Superior temporal gyrus (tissue), 1 donor: Measurements from ENCODE around the gene LBHD2.
"Not testable (repeated sequence)": the region's sequence is repeated elsewhere in the genome, so short reads cannot be mapped to it uniquely, and the experiment has no call there.

ENCODE experiments used
- DNase-seq: peaks from one replicate; pipeline ENCODE4 v3.0.0-alpha.2; 2016; ENCODE audit errors: extremely low spot score

LBHD2 gene

DNA sequence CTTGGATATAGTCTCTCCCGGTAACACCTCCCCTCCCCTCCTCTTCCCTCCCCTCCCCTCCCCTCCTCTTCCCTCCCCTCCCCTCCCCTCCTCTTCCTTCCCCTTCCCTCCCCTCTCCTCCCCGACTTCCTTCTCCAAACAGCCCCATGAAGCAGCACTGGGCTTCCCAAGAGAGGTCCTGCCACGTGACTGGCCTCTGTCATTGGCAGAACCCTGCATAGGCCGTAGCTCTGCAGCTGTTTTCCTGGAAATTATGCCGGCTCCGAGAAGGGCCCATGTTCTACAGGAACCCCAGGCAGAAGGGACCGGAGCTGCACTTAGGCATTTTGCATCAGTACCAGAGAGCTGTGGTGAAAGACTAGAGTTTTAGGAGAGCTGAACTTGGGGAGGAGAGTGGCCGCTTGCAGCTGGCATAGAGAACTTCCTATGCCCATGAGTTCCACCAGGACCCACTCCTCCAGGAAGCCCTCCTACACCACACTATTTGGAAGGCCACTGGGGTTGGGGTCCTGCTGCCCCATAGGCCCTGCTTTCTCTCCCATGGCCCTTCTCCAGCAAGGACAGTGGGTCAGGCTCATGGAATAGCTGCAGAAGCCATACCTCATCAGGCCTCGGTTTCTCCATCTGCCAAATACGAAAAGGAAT is 34.1 kb downstream of the LBHD2 start:
- DNase-seq, result no peak

DNA sequence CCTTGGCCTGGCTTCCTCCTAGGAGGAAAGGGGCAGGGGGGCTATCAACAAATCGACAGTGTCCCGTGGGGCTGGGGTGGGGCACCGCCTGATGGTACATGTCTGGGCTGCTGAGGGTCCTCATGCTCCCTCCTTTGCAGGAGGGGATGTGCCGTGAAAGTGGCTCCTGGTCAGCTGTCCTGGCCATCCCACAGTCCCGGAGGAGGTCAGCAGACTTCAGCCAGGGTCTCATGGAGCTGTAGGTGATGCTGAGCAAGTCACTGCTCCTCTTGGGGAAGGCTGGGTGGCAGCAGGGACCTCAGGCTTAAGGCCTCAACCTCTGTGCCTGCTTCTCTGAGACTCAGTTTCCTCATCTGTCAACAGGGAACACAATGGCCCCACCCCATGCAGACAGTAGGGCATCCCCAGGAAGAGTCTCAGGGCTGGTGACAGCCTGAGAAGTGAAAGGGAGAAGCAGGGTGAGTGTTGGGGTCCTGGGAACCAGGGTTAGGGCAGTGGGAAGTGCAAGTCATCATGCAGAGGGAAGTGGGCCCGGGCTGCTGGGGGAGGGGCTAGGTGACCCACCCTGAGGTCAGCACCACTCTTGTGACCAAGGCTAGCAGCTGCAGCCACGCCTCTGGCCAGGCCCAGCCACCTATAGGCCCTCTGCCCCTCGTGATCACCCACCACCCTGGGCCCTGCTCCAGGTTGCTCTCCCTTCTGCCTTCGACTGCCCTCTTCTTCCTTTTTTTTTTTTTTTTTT is 34.8 kb downstream of the LBHD2 start:
- no peak for DNase-seq

DNA sequence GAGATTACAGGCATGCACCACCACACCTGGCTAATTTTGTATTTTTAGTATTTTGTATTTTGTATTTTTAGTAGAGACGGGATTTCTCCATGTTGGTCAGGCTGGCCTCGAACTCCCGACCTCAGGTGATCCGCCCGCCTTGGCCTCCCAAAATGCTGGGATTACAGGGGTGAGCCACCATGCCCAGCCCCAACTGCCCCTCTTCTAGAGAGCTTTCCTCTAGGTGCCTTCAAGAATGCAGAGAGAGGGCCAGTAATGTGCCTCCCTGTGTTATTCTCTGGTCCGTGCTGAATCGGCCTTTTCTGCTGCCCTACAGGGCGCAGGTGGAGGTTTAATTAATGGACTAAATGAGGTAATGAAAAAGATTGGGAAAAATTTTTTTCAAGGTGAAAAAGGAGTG is 35.5 kb downstream of the LBHD2 start:
- DNase-seq, result not testable (repeated sequence)

DNA sequence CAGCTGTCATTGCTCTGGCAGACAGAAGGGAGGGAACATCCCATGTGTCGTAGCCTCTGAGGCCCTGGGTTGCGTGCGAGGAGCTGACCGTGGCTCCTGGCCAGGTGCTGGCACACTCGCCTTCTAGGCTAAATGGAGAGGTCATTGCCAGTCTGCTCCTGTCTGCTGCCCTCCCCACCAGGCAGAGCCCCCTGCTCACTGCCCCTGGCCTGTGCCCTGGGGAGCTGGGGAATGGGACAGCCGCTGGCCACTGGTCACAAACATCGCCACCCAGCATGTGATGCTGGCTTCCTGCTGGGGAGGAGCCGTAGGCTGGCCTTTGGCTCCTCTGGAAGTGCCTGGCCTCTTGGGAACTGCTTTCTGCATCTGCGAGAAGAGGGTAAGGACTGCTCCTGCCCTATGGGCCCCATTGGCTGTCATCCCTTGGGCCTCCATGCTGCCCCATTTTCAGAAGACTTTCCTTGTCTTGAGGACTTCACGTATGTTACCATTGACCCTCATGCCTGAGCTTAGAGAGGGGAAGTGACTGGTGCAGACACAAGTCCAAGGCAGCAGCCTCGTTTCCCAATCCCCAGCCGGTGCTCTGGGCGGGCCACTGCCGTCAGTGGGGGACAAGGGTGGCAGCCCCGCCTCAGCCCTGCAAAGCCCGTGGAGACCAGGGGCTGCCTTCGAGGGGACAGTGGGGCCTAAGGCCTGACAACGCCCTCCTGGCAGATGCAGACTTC is 37.3 kb downstream of the LBHD2 start:
- no peak for DNase-seq

- no peak for DNase-seq
Measured at GRCh38 chr14:103121846-103122584, 38.0 kb downstream of the LBHD2 start.

DNA sequence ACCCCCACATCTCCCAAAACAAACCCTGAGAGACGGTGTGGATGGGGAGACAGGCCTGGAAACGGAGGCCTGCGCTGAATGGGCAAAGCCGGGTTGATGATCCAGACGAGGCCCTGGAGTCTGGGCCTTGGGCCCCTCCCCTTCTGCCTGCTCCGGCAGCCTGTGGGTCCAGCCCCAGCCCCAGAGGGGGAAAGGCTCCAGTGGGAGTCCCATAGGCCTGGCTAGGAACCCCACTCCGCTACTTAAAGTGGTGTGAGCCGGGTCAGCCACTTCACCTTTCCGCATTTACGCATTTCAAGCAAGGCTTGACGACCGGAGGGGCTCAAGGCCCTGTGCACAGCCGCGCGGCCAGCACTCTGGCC is 38.6 kb downstream of the LBHD2 start:
- DNase-seq, result no peak

- DNase-seq, result no peak
Measured at GRCh38 chr14:103122947-103123633, 39.1 kb downstream of the LBHD2 start, which contains the start of gene TNFAIP2. Gene TNFAIP2, plus strand, starts transcription at chr14:103123461. Its CDS starts 2,997 bp downstream, at chr14:103126458.

GRCh38 chr14:103123634-103124500 is 39.9 kb downstream of the LBHD2 start:
- DNase-seq, result no peak

- DNase-seq, result no peak
Measured at GRCh38 chr14:103124501-103125001, 40.5 kb downstream of the LBHD2 start.

DNA sequence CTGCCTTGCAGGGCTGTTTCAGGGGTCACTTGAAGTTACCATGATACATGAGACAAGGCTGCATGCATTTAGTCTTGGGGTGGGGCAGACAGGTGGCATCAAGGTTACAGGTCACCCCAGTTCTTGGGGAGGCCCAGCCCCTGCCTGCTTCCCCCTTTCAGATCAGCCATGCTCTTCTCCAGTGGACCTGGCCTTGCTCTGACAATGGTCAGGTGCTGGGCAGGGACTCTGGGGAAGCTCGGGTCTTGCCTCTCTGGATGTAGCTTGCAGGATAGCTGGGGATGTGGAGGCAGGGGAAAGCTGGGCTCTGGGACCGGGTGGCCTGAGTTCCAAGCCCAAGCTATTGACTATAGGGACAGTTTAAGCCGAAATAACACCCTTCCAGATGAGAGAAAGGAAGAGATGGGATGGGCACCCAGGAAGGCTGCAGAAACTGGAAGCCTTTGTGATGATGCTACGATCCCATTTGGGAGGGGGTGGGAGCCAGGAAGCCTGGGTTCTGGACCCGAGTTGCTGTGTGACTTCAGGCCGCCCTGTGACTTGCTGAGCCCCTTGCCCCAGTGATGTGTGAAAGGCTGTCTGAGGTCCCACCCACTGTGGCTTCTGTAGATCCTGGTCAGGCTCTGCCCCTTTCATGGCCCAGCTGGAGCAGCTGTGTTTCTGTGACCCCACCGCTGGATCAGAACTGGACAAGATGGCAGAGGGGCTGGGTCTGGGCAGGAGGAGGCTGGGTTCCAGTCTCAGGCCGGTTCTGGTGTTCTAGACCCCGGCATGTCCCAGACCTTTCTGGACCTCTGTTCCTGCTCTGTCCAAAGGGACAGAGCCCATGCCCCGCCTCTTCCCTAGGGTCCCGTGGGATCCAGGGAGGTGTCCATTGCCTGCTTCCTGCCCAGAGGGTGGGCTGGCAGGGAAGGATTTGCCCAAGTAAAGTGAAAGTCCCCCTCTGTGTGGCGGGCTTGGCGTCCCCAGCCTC is 41.4 kb downstream of the LBHD2 start:
- DNase-seq, result no peak

DNA sequence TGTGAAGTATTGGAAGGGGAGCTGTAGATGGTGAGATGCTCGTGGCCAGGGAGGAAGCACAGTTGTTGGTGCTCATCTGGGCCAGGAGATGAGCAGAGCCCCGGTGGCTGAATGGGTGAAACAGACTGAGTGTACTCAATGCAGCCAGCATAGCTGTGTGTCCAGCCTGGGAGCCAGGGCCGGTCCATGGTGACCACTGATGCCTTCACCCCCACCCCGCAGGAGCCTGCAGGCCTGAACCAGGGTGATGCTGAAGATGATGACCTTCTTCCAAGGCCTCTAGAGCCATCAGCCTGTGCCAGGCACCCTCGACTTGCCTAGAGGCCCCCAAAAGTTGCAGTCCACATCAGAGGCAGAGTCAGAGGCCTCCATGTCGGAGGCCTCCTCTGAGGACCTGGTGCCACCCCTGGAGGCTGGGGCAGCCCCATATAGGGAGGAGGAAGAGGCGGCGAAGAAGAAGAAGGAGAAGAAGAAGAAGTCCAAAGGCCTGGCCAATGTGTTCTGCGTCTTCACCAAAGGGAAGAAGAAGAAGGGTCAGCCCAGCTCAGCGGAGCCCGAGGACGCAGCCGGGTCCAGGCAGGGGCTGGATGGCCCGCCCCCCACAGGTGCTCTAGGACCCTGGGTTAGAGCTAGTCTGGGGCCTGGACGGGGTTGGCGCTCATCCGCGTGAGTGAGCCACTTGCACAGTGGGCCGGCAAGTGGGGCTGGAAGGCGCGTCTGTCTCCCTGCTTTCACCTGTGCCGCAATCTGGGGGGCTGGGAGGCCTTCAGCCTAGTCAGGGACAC is 42.3 kb downstream of the LBHD2 start:
- DNase-seq, result no peak

- no peak for DNase-seq
Measured at GRCh38 chr14:103126873-103127304, 42.9 kb downstream of the LBHD2 start.

- no peak for DNase-seq
Measured at GRCh38 chr14:103127356-103127755, 43.3 kb downstream of the LBHD2 start.

DNA sequence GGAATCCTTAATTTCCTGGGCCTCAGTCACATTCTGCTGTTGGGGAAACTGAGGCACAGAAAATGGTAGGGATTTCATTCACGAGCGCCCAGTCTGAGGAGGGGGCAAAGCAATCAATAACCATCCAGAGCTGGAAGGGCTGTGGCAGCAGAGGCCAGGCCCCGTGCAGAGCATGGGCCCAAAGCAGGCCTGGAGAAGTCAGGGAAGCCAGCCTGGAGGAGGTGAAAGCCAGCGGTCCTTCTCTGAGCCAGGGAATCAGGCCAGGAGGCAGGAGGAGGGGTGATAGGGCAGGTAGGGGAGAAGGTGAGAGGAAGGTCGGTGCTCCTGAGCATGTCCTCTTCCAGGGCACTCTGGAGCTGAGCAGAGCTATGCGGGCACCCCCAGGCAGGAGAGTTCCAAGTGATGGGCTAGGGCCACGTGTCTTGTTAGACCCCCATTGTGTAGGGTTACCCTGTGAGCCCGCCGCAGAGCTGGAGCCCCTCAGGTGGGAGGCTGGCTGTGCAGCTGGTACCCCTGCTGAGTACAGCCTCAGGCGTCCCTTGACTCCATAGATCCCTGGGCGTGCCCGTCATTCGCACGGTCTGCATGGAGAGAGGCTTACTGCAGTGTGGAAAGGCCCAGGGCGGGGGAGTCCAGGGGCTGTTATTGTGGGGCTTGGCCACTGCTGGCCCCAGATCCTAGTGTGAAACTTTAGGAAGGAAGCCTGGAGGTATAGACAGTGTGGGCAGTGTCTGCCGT is 44.0 kb downstream of the LBHD2 start:
- no peak for DNase-seq

GRCh38 chr14:103128631-103129300 is 44.8 kb downstream of the LBHD2 start:
- DNase-seq, result peak; percentile 36

DNA sequence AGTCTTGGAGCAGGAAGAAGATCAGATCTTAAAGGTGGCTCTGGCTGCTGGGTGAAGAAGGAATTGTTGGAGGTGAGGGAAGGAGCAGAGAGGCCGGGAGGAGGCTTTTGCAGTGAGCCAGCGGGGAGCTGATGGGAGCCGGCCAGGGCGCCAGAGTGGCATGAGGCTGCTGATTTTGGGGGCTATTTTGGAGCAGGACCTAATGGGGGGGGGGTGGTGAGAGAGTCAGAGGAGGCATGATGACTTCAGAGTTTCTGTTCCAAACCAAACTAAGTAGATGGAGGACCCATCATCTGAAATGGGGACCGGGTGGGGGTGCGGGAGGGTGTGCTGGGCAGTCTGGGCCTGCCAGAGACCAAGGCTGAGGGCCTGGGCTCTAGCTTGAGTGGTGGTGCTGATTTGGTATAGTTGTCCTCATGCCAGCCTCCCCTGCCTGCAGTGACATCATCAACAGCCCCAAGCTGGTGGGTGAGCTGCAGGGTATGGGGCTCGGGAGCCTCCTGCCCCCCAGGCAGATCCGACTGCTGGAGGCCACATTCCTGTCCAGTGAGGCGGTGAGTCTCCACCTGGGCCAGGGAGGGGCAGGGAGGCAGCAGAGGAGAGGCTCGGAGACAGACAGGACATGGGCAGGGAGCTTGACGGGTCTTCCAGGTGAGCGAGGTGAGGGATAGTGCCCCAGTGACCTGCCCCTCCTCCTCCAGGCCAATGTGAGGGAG is 45.4 kb downstream of the LBHD2 start:
- DNase-seq, result no peak
